ENCODE results near the gene SGTB. TPM values are rescaled to one million over a fixed set of nuclear protein-coding genes. Genes with fewer than 3 reads are reported as not detected.
"Not testable (repeated sequence)": the region's sequence is repeated elsewhere in the genome, so short reads cannot be mapped to it uniquely, and the experiment has no call there.

The SGTB gene
- total and polyA plus RNA-seq, 4 donors = 13.1 to 42.7 (median 25.3) TPM

DNA sequence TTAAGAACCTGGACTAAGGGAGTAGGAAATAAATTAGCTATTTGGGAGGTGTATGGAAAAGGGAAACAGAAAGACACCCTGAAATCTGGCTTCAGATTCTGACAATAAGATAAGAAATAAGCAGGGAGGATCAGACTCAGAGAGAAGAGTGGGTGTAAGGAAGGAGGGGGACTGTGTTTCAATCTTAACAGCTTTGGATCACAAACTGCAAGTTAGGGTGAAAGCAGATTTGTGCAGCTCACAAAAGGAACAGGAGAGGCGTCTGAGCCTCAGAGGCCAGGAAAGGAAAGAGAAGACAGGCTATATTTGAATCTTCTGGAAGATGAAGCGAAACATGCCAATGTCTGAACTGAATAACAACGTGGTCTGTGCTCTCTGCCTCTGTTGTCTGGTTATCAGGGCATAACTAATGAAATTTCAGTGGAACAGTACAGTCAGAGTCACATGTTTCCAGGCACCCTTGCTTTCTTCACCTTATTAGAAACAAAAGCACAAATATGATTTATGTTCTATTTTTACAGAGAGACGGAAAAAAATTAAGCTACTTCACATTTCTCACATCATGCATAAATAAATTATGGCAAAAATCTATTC, 26.6 kb downstream of the SGTB start:
- H3K27ac ChIP-seq (ENCODE audit: low read depth, low read length) = no peak overlapping the region
- H3K4me1 ChIP-seq (ENCODE audit: control insufficient read depth, insufficient read depth, low read length) = no peaks in the 10 kb centered on the region
- peak in 1 of 6 donors; percentile 4 for DNase-seq (ENCODE audit: low read depth in 4 of 6, low spot score in 6 of 6)
- no peaks in the 10 kb centered on the region for H3K9me3 ChIP-seq (ENCODE audit: control insufficient read depth, insufficient read depth, low read length)
- WGBS (ENCODE audit: insufficient coverage) = 50% methylated on average over 3 of the region's 4 CpGs
- H3K4me3 ChIP-seq (ENCODE audit: low read depth, low read length) = no peak overlapping the region
- peaks cover 11% of the 10 kb centered on the region for H3K36me3 ChIP-seq (ENCODE audit: control insufficient read depth, insufficient read depth, low read length)
- no peaks in the 10 kb centered on the region for H3K27me3 ChIP-seq (ENCODE audit: control insufficient read depth, insufficient read depth, low read length)

- H3K4me1 ChIP-seq (ENCODE audit: control insufficient read depth, insufficient read depth, low read length) = no peaks in the 10 kb centered on the region
- H3K36me3 ChIP-seq (ENCODE audit: control insufficient read depth, insufficient read depth, low read length) = peaks cover 13% of the 10 kb centered on the region
- no peak overlapping the region for H3K4me3 ChIP-seq (ENCODE audit: low read depth, low read length)
- H3K27me3 ChIP-seq (ENCODE audit: control insufficient read depth, insufficient read depth, low read length) = no peaks in the 10 kb centered on the region
- H3K9me3 ChIP-seq (ENCODE audit: control insufficient read depth, insufficient read depth, low read length) = no peaks in the 10 kb centered on the region
- no peak for DNase-seq (ENCODE audit: low read depth in 4 of 6, low spot score in 6 of 6)
- WGBS (ENCODE audit: insufficient coverage) = 90% methylated on average over 2 of the region's 2 CpGs
- no peak overlapping the region for H3K27ac ChIP-seq (ENCODE audit: low read depth, low read length)
Observed at GRCh38 chr5:65693121-65693520, 28.8 kb downstream of the SGTB start.

- WGBS (ENCODE audit: insufficient coverage) = 71% methylated on average over 1 of the region's 3 CpGs
- Histone ChIP-seq H3K4me3 (ENCODE audit: low read depth, low read length) (no peak overlapping the region), H3K4me1 (ENCODE audit: control insufficient read depth, insufficient read depth, low read length) (no peaks in the 10 kb centered on the region), H3K36me3 (ENCODE audit: control insufficient read depth, insufficient read depth, low read length) (peaks cover 14% of the 10 kb centered on the region), H3K27ac (ENCODE audit: low read depth, low read length) (no peak overlapping the region), H3K27me3 (ENCODE audit: control insufficient read depth, insufficient read depth, low read length) (no peaks in the 10 kb centered on the region), H3K9me3 (ENCODE audit: control insufficient read depth, insufficient read depth, low read length) (no peaks in the 10 kb centered on the region)
- no peak for DNase-seq (ENCODE audit: low read depth in 4 of 6, low spot score in 6 of 6)
Observed at GRCh38 chr5:65682148-65682547, 39.8 kb downstream of the SGTB start.

GRCh38 chr5:65676056-65676455, 45.9 kb downstream of the SGTB start:
- not testable (repeated sequence) for H3K4me3 ChIP-seq (ENCODE audit: low read depth, low read length); H3K27ac ChIP-seq (ENCODE audit: low read depth, low read length); H3K9me3 ChIP-seq (ENCODE audit: control insufficient read depth, insufficient read depth, low read length); H3K4me1 ChIP-seq (ENCODE audit: control insufficient read depth, insufficient read depth, low read length); H3K27me3 ChIP-seq (ENCODE audit: control insufficient read depth, insufficient read depth, low read length); H3K36me3 ChIP-seq (ENCODE audit: control insufficient read depth, insufficient read depth, low read length); DNase-seq (ENCODE audit: low read depth in 4 of 6, low spot score in 6 of 6)
- no CpG with 5 or more reads among the region's 3 CpGs for WGBS (ENCODE audit: insufficient coverage)

DNA sequence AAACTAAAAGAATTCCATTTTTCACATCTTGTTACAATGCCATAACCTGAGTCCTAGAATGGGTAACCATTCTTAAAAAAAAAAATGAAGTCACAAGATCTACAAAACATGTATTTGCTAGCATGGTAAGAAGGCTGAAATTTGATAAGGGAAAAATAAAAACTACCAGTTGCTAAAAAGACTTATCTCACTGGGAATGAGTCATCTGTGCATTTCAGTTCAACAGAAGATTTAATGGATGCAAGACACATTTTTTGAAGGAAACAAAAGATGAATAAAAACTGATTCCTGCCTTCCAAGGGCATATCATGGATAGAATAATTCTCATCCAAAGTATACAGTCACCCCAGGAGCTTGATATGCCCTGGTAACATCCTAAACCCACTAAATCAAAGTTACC, 47.2 kb downstream of the SGTB start:
- no peak for DNase-seq (ENCODE audit: low read depth in 4 of 6, low spot score in 6 of 6)
- Histone ChIP-seq H3K4me1 (ENCODE audit: control insufficient read depth, insufficient read depth, low read length) (no peaks in the 10 kb centered on the region), H3K4me3 (ENCODE audit: low read depth, low read length) (no peak overlapping the region), H3K36me3 (ENCODE audit: control insufficient read depth, insufficient read depth, low read length) (peaks cover 3% of the 10 kb centered on the region), H3K27ac (ENCODE audit: low read depth, low read length) (no peak overlapping the region), H3K9me3 (ENCODE audit: control insufficient read depth, insufficient read depth, low read length) (no peaks in the 10 kb centered on the region), H3K27me3 (ENCODE audit: control insufficient read depth, insufficient read depth, low read length) (no peaks in the 10 kb centered on the region)

DNA sequence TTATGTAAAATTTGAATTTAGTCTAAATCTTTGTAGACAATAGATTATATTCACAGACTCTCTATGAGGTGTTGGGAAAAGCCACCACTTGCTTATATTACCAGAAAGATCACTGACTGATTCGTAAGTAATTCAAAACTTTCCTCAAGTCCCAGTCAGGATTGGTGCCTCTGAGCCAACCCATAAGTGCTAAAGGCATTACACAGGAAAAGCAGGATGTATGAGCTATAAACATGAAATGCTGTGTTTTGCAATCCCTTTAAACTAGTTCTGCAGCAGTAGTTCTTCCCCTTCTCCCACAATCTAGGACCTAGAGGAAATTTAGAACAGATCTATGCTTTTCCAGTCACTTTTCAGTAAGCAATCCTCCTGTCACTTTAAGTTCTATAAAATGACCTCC, 49.1 kb downstream of the SGTB start:
- Histone ChIP-seq H3K4me3 (ENCODE audit: low read depth, low read length) (no peak overlapping the region), H3K9me3 (ENCODE audit: control insufficient read depth, insufficient read depth, low read length) (no peaks in the 10 kb centered on the region), H3K27ac (ENCODE audit: low read depth, low read length) (no peak overlapping the region), H3K4me1 (ENCODE audit: control insufficient read depth, insufficient read depth, low read length) (no peaks in the 10 kb centered on the region), H3K27me3 (ENCODE audit: control insufficient read depth, insufficient read depth, low read length) (no peaks in the 10 kb centered on the region), H3K36me3 (ENCODE audit: control insufficient read depth, insufficient read depth, low read length) (peaks cover 6% of the 10 kb centered on the region)
- no CpG with 5 or more reads among the region's 1 CpG for WGBS (ENCODE audit: insufficient coverage)
- DNase-seq (ENCODE audit: low read depth in 4 of 6, low spot score in 6 of 6) = no peak

- WGBS (ENCODE audit: insufficient coverage) = no CpG with 5 or more reads among the region's 7 CpGs
- Histone ChIP-seq H3K27ac (ENCODE audit: low read depth, low read length) (no peak overlapping the region), H3K4me3 (ENCODE audit: low read depth, low read length) (no peak overlapping the region), H3K36me3 (ENCODE audit: control insufficient read depth, insufficient read depth, low read length) (peaks cover 8% of the 10 kb centered on the region), H3K4me1 (ENCODE audit: control insufficient read depth, insufficient read depth, low read length) (no peaks in the 10 kb centered on the region), H3K27me3 (ENCODE audit: control insufficient read depth, insufficient read depth, low read length) (no peaks in the 10 kb centered on the region), H3K9me3 (ENCODE audit: control insufficient read depth, insufficient read depth, low read length) (no peaks in the 10 kb centered on the region)
- no peak for DNase-seq (ENCODE audit: low read depth in 4 of 6, low spot score in 6 of 6)
Observed at GRCh38 chr5:65668696-65669095, 53.2 kb downstream of the SGTB start.

GRCh38 chr5:65663804-65664521, 57.9 kb downstream of the SGTB start:
- no peaks in the 10 kb centered on the region for H3K9me3 ChIP-seq (ENCODE audit: control insufficient read depth, insufficient read depth, low read length)
- no CpG with 5 or more reads among the region's 1 CpG for WGBS (ENCODE audit: insufficient coverage)
- DNase-seq (ENCODE audit: low read depth in 4 of 6, low spot score in 6 of 6) = peak in 2 of 6 donors; percentile 2
- no peak overlapping the region for H3K4me3 ChIP-seq (ENCODE audit: low read depth, low read length)
- peaks cover 8% of the 10 kb centered on the region for H3K36me3 ChIP-seq (ENCODE audit: control insufficient read depth, insufficient read depth, low read length)
- H3K4me1 ChIP-seq (ENCODE audit: control insufficient read depth, insufficient read depth, low read length) = no peaks in the 10 kb centered on the region
- no peaks in the 10 kb centered on the region for H3K27me3 ChIP-seq (ENCODE audit: control insufficient read depth, insufficient read depth, low read length)
- no peak overlapping the region for H3K27ac ChIP-seq (ENCODE audit: low read depth, low read length)

DNA sequence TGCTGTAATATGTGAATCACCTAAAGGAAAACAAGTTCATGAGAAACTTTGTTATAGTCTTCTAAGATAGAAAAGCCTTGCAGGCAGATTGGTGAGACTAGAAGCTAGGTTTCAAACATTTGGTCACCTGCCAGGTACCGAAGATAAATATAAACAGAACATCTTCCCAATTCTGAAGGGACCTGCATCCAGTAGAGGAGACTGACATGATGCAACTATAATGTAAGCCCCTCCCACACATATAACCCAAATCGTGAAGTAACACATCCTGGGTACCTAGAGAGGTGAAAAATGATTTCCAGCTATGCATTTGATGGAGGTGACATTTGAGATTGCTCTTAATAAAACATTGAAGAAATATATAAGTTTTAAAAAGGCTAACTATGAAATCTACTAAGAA, 67.2 kb downstream of the SGTB start:
- Histone ChIP-seq H3K4me1 (ENCODE audit: control insufficient read depth, insufficient read depth, low read length) (no peaks in the 10 kb centered on the region), H3K9me3 (ENCODE audit: control insufficient read depth, insufficient read depth, low read length) (no peaks in the 10 kb centered on the region), H3K4me3 (ENCODE audit: low read depth, low read length) (no peak overlapping the region), H3K27me3 (ENCODE audit: control insufficient read depth, insufficient read depth, low read length) (no peaks in the 10 kb centered on the region), H3K27ac (ENCODE audit: low read depth, low read length) (no peak overlapping the region), H3K36me3 (ENCODE audit: control insufficient read depth, insufficient read depth, low read length) (peaks cover 6% of the 10 kb centered on the region)
- DNase-seq (ENCODE audit: low read depth in 4 of 6, low spot score in 6 of 6) = no peak
- no CpG with 5 or more reads among the region's 2 CpGs for WGBS (ENCODE audit: insufficient coverage)

GRCh38 chr5:65651144-65651543, 70.8 kb downstream of the SGTB start:
- H3K27ac ChIP-seq (ENCODE audit: low read depth, low read length) = no peak overlapping the region
- no peaks in the 10 kb centered on the region for H3K4me1 ChIP-seq (ENCODE audit: control insufficient read depth, insufficient read depth, low read length)
- no peaks in the 10 kb centered on the region for H3K9me3 ChIP-seq (ENCODE audit: control insufficient read depth, insufficient read depth, low read length)
- no peaks in the 10 kb centered on the region for H3K27me3 ChIP-seq (ENCODE audit: control insufficient read depth, insufficient read depth, low read length)
- no peak for DNase-seq (ENCODE audit: low read depth in 4 of 6, low spot score in 6 of 6)
- WGBS (ENCODE audit: insufficient coverage) = 100% methylated on average over 4 of the region's 5 CpGs
- no peak overlapping the region for H3K4me3 ChIP-seq (ENCODE audit: low read depth, low read length)
- H3K36me3 ChIP-seq (ENCODE audit: control insufficient read depth, insufficient read depth, low read length) = no peaks in the 10 kb centered on the region

Data from spinal cord (tissue), 10 donors.